OCI-LY3 (cell line): ENCODE results near the gene LBHD1.

Experiments used
- EZH2phosphoT487 ChIP-seq: fragments of 200-600 bp; shearing (Covaris generic); IDR thresholded peaks from 2 replicates; pipeline ENCODE4 v1.6.1; 2018; ENCODE audit warnings: antibody characterized with exemption, mixed run types, low read depth
- TF ChIP-seq, protein P1 (sequence below): fragments of 200-600, 300-600 bp; sonication (generic); IDR thresholded peaks from 2 replicates; pipeline ENCODE4 v1.5.1; 2014; ENCODE audit warnings: antibody characterized with exemption, low read length, low read depth

DNA sequence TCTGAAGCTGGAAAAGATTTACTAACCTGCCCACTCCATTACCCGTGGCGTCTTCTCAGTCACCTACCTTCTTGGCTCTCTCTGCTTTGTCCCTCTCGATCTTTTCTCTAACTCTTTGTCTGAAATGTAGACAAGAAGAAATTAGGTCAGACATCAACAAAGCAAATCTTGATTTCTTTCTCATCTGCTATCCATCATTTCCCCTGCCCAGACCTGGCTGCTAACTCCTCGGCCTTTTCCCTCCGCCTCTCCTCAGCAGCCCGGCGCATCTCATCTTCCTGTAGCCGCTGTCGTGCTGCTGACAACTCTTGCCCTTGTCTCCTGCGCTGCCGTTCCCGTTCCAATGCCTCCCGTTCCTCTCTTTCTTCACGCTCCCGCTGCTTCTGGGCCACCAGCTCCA lies 5.6 kb upstream of the LBHD1 start:
- TF ChIP-seq EZH2phosphoT487: no peak
- TF ChIP-seq, protein P1, sequence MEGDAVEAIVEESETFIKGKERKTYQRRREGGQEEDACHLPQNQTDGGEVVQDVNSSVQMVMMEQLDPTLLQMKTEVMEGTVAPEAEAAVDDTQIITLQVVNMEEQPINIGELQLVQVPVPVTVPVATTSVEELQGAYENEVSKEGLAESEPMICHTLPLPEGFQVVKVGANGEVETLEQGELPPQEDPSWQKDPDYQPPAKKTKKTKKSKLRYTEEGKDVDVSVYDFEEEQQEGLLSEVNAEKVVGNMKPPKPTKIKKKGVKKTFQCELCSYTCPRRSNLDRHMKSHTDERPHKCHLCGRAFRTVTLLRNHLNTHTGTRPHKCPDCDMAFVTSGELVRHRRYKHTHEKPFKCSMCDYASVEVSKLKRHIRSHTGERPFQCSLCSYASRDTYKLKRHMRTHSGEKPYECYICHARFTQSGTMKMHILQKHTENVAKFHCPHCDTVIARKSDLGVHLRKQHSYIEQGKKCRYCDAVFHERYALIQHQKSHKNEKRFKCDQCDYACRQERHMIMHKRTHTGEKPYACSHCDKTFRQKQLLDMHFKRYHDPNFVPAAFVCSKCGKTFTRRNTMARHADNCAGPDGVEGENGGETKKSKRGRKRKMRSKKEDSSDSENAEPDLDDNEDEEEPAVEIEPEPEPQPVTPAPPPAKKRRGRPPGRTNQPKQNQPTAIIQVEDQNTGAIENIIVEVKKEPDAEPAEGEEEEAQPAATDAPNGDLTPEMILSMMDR: no peak
